Endothelial cell (in vitro differentiated cells): ENCODE measurements around the gene CYP27B1. TPM values are rescaled to one million over a fixed set of nuclear protein-coding genes. Genes with fewer than 3 reads are reported as not detected.
A peak's percentile ranks its signal among the peaks of the same experiment; 100 is the strongest.

Source experiments
- DNase-seq: peaks from one replicate; pipeline ENCODE4 v3.0.0; 2021; ENCODE audit warnings: low spot score
- H3K27ac Mint-ChIP-seq: one replicate; pipeline ENCODE4 v1.8.0; 2021; ENCODE audit warnings: mixed read lengths, inconsistent platforms; ENCODE audit not compliant: unreplicated experiment
- H3K27me3 Mint-ChIP-seq: one replicate; pipeline ENCODE4 v1.8.0; 2021; ENCODE audit warnings: mild to moderate bottlenecking, moderate library complexity, mixed read lengths, inconsistent platforms; ENCODE audit not compliant: unreplicated experiment
- H3K36me3 Mint-ChIP-seq: one replicate; pipeline ENCODE4 v1.8.0; 2021; ENCODE audit warnings: mild to moderate bottlenecking, low read depth, mixed read lengths, inconsistent platforms; ENCODE audit not compliant: unreplicated experiment
- H3K4me1 Mint-ChIP-seq: one replicate; pipeline ENCODE4 v1.8.0; 2021; ENCODE audit warnings: mild to moderate bottlenecking, mixed read lengths, inconsistent platforms; ENCODE audit not compliant: unreplicated experiment
- H3K4me3 Mint-ChIP-seq: one replicate; pipeline ENCODE4 v1.8.0; 2021; ENCODE audit warnings: mild to moderate bottlenecking, mixed read lengths, inconsistent platforms; ENCODE audit not compliant: unreplicated experiment
- H3K9me3 Mint-ChIP-seq: one replicate; pipeline ENCODE4 v1.8.0; 2021; ENCODE audit warnings: mixed read lengths, inconsistent platforms; ENCODE audit not compliant: unreplicated experiment
- long read RNA-seq: library from polyadenylated mRNA; unstranded; transcript quantifications from one replicate; pipeline ENCODE4 v2.0.0, GENCODE V29; 2020; ENCODE audit not compliant: unreplicated experiment
- total RNA-seq: library from RNA; stranded (reverse); fragmentation: NEBNext Ultra II Directional; extraction: Animal tissue kit (Norgen Biotek cat#: 25700); gene quantifications from one replicate; pipeline ENCODE4 v1.2.1, GENCODE V29; 2021; ENCODE audit not compliant: unreplicated experiment
- TF ChIP-seq, protein P1 (sequence below): fragments of 200-600 bp; sonication (generic); IDR thresholded peaks from one replicate; pipeline ENCODE4 v1.5.0; 2021; ENCODE audit warnings: antibody characterized with exemption; ENCODE audit not compliant: unreplicated experiment

The CYP27B1 gene, protein sequence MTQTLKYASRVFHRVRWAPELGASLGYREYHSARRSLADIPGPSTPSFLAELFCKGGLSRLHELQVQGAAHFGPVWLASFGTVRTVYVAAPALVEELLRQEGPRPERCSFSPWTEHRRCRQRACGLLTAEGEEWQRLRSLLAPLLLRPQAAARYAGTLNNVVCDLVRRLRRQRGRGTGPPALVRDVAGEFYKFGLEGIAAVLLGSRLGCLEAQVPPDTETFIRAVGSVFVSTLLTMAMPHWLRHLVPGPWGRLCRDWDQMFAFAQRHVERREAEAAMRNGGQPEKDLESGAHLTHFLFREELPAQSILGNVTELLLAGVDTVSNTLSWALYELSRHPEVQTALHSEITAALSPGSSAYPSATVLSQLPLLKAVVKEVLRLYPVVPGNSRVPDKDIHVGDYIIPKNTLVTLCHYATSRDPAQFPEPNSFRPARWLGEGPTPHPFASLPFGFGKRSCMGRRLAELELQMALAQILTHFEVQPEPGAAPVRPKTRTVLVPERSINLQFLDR
- total RNA-seq = 1.4 TPM
- long read RNA-seq = 0 reads

DNA sequence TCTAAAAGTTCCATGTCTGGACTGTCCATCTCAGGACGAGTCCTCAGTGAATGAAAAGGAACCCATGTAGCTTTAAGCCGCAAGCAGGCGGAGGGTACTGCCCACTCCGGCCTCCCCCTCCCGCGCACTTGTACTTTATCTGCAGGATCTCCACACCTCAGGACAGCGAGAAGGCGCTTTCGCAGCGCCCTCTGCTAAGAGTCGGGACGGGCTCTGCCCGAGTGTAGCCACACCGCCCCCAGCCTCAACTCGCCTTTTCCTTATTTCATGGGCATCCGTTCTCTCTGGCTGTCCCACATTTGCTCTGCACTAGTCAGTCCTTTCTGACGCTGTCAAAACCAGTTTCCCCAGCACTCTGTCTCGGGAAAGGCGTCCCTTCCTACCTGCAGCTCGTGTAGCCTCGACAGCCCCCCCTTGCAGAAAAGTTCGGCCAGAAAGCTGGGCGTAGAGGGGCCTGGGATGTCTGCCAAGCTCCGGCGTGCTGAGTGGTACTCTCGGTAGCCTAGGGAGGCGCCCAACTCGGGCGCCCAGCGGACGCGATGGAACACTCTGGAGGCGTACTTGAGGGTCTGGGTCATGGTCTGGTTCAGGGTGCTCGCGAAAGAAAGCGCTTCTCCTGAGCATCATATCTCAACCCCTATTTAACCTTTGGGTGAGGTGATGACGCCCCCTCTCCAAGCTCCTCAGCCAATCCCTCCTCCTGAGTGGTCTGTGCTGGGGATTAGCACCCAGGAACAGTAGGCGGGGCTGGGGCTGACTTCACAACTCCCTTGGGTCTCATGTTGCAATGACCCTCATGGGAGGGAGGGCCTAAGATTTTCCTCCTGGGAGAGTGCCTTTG, at the start of gene CYP27B1:
Gene CYP27B1 (minus strand): TSS at position 615 of the 841 bp plus-strand sequence. CDS start 37 bp downstream, at position 578.
- no peak within 1 kb of the TSS for H3K27ac Mint-ChIP-seq
- H3K27me3 Mint-ChIP-seq = peaks cover 34% of the 10 kb centered on the region

DNA sequence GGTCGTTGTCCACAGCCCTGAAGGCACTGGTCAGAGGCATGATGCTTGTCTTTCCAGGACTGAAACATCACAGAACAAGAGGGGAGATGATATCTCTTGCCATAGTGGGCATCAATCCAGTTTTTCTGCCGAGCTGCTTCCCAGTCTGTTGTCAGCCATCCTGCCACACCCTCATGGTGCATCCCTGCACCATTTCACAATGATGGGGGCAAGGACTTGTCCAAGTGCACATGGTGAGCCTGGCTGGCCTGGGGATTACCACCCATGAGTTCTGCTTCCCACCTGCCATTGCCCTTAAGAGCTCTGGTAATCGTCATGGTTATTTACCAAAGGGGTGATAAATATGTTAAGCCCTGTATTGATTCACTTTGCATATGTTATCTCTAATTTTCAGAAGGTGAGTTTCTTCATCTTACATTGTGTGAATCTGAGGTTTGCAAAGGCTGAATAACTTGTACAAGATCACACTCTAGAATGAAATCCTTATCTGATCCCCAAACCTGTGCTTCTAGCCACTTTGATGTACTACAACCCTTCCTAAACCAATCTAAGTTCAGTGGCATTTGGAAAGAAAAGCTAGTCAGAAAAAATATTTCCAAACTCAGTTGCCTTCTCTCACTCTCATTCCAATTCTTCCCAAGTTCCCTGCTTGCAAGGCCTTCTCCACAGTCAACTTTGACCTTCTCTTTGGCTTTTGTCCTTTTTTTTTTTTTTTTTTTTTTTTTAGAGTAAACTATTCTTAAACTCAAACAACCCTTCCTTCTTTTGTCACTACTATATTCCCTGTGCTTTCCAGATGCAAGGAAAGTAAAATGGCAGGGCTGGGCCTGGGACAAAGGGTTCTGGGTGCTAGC, 49.4 kb upstream of the CYP27B1 start:
- Mint-ChIP-seq H3K4me3 (no peak overlapping the region), H3K27me3 (peaks cover 14% of the 10 kb centered on the region), H3K9me3 (no peaks in the 10 kb centered on the region), H3K4me1 (peaks cover 15% of the 10 kb centered on the region), H3K27ac (no peak overlapping the region), H3K36me3 (peaks cover 32% of the 10 kb centered on the region)
- TF ChIP-seq, protein P1, sequence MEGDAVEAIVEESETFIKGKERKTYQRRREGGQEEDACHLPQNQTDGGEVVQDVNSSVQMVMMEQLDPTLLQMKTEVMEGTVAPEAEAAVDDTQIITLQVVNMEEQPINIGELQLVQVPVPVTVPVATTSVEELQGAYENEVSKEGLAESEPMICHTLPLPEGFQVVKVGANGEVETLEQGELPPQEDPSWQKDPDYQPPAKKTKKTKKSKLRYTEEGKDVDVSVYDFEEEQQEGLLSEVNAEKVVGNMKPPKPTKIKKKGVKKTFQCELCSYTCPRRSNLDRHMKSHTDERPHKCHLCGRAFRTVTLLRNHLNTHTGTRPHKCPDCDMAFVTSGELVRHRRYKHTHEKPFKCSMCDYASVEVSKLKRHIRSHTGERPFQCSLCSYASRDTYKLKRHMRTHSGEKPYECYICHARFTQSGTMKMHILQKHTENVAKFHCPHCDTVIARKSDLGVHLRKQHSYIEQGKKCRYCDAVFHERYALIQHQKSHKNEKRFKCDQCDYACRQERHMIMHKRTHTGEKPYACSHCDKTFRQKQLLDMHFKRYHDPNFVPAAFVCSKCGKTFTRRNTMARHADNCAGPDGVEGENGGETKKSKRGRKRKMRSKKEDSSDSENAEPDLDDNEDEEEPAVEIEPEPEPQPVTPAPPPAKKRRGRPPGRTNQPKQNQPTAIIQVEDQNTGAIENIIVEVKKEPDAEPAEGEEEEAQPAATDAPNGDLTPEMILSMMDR = no peak
- DNase-seq = no peak

More for the DNA sequence above, at the start of gene CYP27B1:
- no peak for DNase-seq
- H3K9me3 Mint-ChIP-seq = no peaks in the 10 kb centered on the region
- H3K4me1 Mint-ChIP-seq = peaks cover 32% of the 10 kb centered on the region
- TF ChIP-seq, protein P1 = no peak
- peaks cover 11% of the 10 kb centered on the region for H3K36me3 Mint-ChIP-seq
- H3K4me3 Mint-ChIP-seq = peak within 1 kb of the TSS; percentile 65

DNA sequence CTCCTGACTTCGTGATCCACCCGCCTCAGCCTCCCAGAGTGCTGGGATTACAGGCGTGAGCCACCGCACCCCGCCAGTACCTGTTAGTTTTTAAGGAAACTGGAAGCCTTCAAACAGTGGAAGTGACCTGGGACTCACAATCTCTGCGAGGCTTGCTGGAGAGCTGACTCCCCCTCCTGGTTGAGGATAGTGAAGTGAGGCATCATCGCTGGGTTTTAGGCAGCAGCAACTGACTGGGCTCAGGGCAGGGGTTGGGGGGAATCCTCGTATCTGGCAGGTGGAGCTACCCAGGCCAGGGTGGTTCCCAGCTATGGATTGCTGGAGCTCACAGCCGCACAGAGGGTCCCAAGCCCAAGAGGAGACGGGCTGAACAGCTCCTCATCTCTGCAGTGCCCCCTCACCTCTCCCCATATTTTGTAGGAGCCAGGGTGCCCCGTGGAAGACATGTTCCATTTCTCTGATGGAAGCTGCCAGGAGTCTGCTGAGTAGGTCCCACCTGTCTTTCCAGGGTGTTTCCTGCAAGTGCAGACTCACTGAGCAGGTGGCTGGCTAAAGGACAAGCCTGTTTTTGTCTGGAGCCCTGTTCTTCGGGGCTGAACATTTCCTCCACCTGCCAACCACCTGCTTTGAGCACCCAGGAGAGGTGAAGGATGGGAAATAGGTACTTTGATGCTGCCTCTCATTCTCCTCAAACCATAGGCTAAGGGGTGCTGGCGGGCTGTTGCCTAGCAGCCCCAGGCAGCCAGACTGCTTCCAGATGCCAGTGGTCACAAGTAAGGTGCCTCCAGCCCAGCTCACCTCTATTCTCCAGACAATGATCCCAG, 48.5 kb upstream of the CYP27B1 start:
- TF ChIP-seq, protein P1 = no peak
- H3K27me3 Mint-ChIP-seq = peaks cover 14% of the 10 kb centered on the region
- peaks cover 30% of the 10 kb centered on the region for H3K36me3 Mint-ChIP-seq
- H3K4me3 Mint-ChIP-seq = no peak overlapping the region
- DNase-seq = no peak
- H3K27ac Mint-ChIP-seq = no peak overlapping the region
- H3K4me1 Mint-ChIP-seq = peaks cover 15% of the 10 kb centered on the region
- H3K9me3 Mint-ChIP-seq = no peaks in the 10 kb centered on the region

DNA sequence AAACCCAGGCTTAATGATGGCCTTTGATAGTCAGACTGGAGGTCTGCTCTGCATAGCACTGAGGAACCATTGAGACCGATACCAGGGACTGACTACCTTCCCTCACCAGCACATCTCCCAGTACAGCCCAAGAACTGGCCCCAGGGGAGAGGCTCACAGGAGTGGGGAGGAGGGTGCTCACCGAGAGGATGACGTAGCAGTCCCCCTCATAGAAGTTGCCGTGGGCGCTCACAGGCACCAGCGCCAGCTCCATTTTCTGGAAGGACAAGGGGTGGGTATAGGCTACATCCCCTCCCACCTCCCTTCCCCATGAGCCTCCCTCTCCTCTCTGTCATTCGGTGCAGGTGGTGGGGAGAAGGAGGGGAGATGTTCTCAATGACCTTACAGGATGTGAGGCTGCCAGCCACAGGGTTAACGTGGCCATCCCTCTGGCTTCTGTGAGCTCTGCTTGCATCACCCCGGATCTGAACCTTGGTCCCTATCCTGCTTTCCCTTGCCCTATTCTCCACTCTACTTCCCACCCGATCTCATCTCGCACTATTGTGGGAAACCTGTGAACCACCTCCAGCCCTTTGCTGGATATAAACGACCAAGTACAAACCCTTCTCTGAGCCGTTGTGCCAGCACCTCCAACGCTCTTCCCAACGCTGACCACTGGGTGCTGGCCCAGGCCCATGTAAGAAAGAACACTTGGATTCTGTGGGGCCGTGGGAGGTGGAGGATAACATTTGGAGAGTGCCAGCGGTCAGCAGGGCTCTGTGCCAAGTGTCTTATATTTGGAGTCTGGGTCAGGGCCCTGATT, 47.3 kb upstream of the CYP27B1 start:
- H3K36me3 Mint-ChIP-seq = peaks cover 33% of the 10 kb centered on the region
- no peak for DNase-seq
- H3K27me3 Mint-ChIP-seq = peaks cover 13% of the 10 kb centered on the region
- H3K27ac Mint-ChIP-seq = no peak overlapping the region
- H3K9me3 Mint-ChIP-seq = no peaks in the 10 kb centered on the region
- peaks cover 15% of the 10 kb centered on the region for H3K4me1 Mint-ChIP-seq
- H3K4me3 Mint-ChIP-seq = no peak overlapping the region
- TF ChIP-seq, protein P1 = no peak
